Astrocyte of the hippocampus (primary cell): Measurements from ENCODE around the gene PTEN.
"Not testable (repeated sequence)": the region's sequence is repeated elsewhere in the genome, so short reads cannot be mapped to it uniquely, and the experiment has no call there.

Source experiments
- DNase-seq: peaks from one replicate; pipeline ENCODE4 v3.0.0; 2011; ENCODE audit warnings: low read depth, low spot score

PTEN gene

DNA sequence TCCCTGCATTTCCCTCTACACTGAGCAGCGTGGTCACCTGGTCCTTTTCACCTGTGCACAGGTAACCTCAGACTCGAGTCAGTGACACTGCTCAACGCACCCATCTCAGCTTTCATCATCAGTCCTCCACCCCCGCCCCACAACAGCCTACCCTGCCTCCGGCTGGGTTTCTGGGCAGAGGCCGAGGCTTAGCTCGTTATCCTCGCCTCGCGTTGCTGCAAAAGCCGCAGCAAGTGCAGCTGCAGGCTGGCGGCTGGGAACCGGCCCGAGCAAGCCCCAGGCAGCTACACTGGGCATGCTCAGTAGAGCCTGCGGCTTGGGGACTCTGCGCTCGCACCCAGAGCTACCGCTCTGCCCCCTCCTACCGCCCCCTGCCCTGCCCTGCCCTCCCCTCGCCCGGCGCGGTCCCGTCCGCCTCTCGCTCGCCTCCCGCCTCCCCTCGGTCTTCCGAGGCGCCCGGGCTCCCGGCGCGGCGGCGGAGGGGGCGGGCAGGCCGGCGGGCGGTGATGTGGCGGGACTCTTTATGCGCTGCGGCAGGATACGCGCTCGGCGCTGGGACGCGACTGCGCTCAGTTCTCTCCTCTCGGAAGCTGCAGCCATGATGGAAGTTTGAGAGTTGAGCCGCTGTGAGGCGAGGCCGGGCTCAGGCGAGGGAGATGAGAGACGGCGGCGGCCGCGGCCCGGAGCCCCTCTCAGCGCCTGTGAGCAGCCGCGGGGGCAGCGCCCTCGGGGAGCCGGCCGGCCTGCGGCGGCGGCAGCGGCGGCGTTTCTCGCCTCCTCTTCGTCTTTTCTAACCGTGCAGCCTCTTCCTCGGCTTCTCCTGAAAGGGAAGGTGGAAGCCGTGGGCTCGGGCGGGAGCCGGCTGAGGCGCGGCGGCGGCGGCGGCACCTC, at the start of gene PTEN, which contains the start of gene KLLN:
TSS of gene PTEN (plus strand) at position 573 of the 891 bp plus-strand sequence. CDS start 845 bp downstream, outside the sequence.
TSS of gene KLLN (minus strand) at position 481 of the 891 bp plus-strand sequence. CDS start 1,046 bp downstream, outside the sequence.
- DNase-seq = peak; percentile 97

DNA sequence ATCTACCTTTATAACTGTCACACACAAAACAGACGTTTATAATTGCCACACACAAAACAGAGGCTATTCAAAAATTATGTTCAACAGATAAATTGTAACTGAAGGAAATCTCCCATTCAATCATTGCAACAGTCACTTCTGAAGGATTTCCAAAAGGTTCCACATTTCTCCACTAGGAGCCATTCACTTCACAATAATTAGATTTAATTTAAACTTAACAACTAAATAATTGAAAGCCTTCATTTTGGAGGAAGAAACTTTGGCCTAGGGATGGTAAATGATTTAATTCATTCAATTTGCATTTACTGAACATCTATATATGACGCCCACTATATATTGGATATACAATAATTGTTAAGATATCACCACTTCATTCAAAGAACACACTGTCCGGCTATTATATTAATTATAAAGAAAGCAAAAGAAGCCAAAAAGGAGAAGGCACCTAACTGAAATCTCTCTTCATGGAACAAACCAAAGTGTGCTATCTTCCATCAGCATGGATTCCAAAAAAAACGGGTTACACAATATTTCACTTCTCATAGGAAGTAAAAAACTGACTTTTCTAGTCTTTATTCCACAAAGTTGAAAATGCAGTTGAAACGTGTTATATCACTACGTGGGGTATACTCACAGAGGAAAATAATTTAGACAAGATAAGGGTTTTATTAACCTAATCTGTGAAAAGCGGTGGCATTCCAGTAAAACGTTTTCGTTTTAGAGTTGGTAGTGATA, 47.1 kb upstream of the PTEN start:
- no peak for DNase-seq

- DNase-seq = peak; percentile 10
Measured at GRCh38 chr10:87816898-87817608, 46.4 kb upstream of the PTEN start.

DNA sequence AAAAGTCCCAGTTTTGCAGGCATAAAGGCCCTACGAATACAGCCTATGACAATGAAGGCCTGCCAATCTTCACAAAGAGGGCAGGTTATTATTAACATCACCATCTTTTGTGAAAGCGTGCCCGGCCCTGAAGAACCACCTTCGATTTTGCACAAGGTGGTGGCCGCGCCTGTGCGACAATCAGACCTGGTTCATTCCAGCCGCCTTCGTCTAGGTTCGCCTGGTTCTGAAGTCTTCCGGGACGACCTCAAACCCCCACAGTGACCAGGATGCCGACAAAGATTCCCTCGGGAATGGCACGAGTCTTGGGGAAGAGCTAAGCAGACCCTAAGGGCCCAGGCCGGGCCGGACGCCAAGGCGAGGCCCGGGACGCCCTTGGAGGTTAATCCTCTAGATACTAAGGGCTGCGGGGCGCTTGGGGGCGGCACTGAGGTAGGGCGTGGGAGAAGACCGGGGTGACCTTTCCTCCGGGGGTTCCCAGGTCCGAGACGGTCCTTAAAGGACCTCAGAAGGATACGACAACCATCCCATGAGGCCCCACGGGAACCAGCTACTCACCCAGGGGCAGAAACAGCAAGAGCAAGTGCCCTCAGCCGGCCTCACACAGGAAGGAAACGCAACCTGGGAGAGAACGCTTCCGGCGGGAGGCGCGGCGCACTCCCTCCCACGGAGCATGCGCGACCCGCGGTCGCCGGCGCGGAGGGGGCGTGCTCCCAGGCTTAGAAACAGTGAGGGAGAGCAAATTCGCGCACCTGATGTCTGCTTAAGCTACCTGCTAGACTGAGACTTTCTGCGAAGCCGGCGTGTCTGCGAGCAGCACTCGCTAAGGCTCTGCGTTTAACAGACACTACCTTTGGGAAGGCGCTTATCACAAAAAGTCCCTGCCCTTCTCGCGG, 45.6 kb upstream of the PTEN start, which contains the start of gene ATAD1:
TSS of gene ATAD1 (minus strand) at position 618 of the 896 bp plus-strand sequence. CDS start 3,627 bp downstream, outside the sequence.
- DNase-seq = peak; percentile 94

- DNase-seq = no peak
Measured at GRCh38 chr10:87818505-87819288, 44.7 kb upstream of the PTEN start.

DNA sequence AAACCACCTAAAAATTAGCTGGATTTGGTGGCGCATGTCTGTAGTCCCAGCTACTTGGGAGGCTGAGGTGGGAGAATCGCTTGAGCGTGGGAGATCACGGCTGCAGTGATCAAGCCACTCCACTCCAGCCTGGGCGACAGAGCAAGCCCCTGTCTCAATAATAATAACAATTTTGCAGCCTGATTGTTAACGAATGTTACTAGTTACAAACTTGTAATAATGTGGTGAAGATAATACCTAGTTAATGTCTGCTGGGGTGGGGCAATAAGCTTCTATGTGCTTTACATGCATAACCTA, 44.2 kb upstream of the PTEN start:
- no peak for DNase-seq

DNA sequence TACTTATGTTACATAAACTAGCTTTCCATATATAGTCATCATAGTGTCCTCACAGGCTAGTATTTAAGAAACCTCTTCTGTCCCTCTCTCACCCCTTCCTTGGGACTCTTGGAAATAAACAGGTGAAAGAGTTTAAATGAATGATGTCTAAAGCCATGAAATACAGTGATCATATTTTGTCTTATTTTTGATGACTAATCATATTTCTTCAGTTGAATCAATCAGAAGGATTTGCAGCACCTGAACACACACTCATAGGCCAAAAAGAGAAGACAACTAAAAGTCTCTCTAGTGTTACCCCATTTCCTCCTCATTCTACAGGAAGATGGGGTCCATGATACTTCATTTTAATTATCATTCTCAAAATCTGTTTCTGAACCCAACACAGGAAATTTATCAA, 36.8 kb upstream of the PTEN start:
- DNase-seq = no peak

GRCh38 chr10:87827681-87828080, 35.7 kb upstream of the PTEN start:
- no peak for DNase-seq

DNA sequence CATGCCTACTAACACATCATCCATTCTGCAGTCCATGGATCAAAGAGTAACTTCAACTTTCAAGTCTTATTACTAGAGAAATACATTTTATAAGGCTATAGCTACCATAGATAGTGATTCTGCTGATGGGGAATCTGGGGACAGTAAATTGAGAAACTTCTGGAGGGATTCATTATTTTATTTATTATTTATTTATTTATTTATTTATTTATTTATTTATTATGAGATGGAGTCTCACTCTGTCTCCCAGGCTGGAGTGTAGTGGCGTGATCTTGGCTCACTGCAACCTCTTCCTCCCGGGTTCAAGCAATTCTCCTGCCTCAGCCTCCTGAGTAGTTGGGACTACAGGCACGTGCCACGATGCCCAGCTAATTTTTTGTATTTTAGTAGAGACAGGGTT, 34.4 kb upstream of the PTEN start:
- not testable (repeated sequence) for DNase-seq

- DNase-seq = no peak
Measured at GRCh38 chr10:87829986-87830729, 33.3 kb upstream of the PTEN start.

GRCh38 chr10:87836098-87836497, 27.3 kb upstream of the PTEN start:
- no peak for DNase-seq

GRCh38 chr10:87837445-87837844, 26.0 kb upstream of the PTEN start:
- no peak for DNase-seq

DNA sequence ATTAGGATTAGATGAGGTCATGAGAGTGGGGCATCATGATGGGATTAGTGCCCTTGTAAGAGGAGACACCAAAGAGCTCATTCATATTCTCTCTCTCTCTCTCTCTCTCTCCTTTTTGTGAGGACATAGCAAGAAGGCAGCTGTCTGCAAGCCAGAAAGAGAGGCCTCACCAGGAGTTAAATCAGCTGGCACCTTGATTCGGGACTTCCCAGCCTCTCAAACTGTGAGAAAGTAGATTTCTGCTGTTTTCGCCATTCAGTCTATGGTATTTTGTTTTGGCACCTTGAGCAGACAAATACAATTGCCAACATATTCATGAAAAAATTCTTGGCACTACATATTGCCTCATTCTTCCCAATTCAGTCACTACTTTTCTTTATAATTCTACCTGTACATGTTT, 24.8 kb upstream of the PTEN start:
- DNase-seq = no peak

- no peak for DNase-seq
Measured at GRCh38 chr10:87841186-87841585, 22.2 kb upstream of the PTEN start.

- peak; percentile 37 for DNase-seq
Measured at GRCh38 chr10:87842220-87842641, 21.2 kb upstream of the PTEN start.

GRCh38 chr10:87842776-87843497, 20.5 kb upstream of the PTEN start:
- peak; percentile 77 for DNase-seq

DNA sequence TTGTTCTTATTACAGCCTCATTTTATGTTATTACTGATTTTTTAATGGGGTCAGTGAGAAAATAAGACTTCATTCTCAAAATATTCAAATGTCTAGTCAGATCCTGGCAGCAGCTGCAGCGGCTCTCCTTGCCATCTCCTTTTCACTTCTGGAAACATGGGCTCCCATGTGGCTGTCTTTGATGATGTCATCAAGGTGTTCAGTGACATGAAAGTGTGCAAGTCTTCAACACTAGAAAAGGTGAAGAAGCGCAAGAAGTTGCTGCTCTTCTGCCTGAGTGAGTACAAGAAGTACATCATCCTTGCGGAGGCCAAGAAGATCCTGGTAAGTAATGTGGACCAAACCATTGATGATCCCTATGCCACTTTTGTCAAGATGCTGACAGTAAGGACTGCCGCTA, 19.7 kb upstream of the PTEN start:
- no peak for DNase-seq

DNA sequence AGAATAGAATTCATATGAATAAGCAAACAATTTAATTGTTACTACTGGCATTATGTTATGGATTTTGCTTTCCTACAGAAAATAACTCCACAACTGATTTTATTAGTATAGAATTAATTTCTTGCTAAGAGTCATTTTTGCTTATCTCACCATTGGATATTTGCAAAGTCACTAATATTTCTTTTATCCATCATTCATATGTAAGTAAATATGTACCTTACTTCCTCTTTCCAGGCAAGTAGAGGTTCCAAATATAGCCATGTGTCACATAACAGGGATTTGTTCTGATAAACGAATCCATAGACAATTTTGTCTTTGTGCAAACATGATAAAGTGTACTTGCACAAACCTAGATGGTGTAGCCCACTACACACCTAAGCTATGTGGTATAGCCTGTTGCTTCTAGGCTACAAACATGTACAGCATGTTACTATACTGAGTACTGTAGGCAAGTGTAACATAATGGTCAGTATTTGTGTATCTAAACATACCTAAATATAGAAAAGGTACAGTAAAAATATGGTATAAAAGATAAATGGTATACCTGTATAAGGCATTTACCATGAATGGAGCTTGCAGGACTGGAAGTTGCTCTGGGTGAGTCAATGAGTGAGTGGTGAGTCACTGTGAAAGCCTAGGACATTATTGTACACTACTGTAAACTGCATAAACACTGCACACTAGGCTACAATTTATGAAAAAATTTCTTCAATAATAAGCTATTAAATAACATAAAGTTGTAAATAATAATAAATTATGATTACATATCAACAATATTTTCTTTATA, 18.4 kb upstream of the PTEN start:
- DNase-seq = peak; percentile 54
